GM12878 (cell line): ENCODE measurements around the gene CIB2. TPM values are rescaled to one million over a fixed set of nuclear protein-coding genes. Genes with fewer than 3 reads are reported as not detected.

Experiments
- ATAC-seq: fragments of 200-7000 bp; cut with Tn5 transposase; 3 replicates; pipeline ENCODE4 v1.9.1; 2020; ENCODE audit warnings: mild to moderate bottlenecking, moderate library complexity
- BruUV-seq: library from RNA; stranded (reverse); fragments of 400-500 nt; replicated peaks from 2 replicates; lab custom pipeline; 2021; lab: Mats Ljungman, UMichigan
- CTCF ChIA-PET: fragments of 300-600 bp; sonication (Branson Sonifier 250); formaldehyde crosslinking; extraction: SDS; loops from one replicate; lab custom pipeline; 2021; ENCODE audit warnings: inconsistent platforms; lab: Yijun Ruan, JAX
- POLR2A ChIA-PET: fragments of 350-600 bp; formaldehyde crosslinking; extraction: SDS; loops from one replicate; lab custom pipeline; 2021; ENCODE audit warnings: inconsistent platforms; lab: Charles Lee
- RAD21 ChIA-PET: fragments of 300-600 bp; sonication (Branson Sonifier 250); formaldehyde crosslinking; loops from one replicate; lab custom pipeline; 2023; ENCODE audit warnings: antibody characterized with exemption; ENCODE audit not compliant: unreplicated experiment; lab: Charles Lee
- SMC1A ChIA-PET: fragments of 300-600 bp; sonication (Branson Sonifier 250); formaldehyde crosslinking; loops from one replicate; lab custom pipeline; 2023; ENCODE audit not compliant: unreplicated experiment, uncharacterized antibody; lab: Charles Lee
- DNase-seq: peaks from one replicate; pipeline ENCODE4 v3.0.0-alpha.2; 2011; ENCODE audit warnings: low read depth, low spot score
- FAIRE-seq: peaks from 3 replicates; lab custom pipeline; 2011; peaks lifted over from hg19 to GRCh38; lab: Jason Lieb, UNC
- H2AFZ ChIP-seq: 2 replicates; pipeline ENCODE4 v1.6.0; 2011; ENCODE audit warnings: low read depth, low read length, control low read depth; ENCODE audit not compliant: control insufficient read depth
- H3K27ac ChIP-seq: 2 replicates; pipeline ENCODE4 v1.5.1; 2011; ENCODE audit warnings: control low read depth; ENCODE audit not compliant: control insufficient read depth, insufficient read depth
- H3K27me3 ChIP-seq, 2 experiments: replicated peaks in 1 of 2; 2 replicates each; pipeline versions ENCODE4 v1.6.0 to v1.6.1; 2011; ENCODE audit warnings: low read length in 1 of 2; ENCODE audit not compliant: control insufficient read depth in 2 of 2, insufficient read depth in 2 of 2
- H3K36me3 ChIP-seq, 2 experiments: 2 replicates each; pipeline ENCODE4 v1.5.1; 2011; ENCODE audit warnings: low read length in 1 of 2; ENCODE audit not compliant: control insufficient read depth in 2 of 2, insufficient read depth in 2 of 2
- H3K4me1 ChIP-seq: 2 replicates; pipeline ENCODE4 v1.6.1; 2011; ENCODE audit warnings: mild to moderate bottlenecking, low read length, moderate library complexity, mixed read lengths; ENCODE audit not compliant: control insufficient read depth, insufficient read depth
- H3K4me2 ChIP-seq: 2 replicates; pipeline ENCODE4 v1.6.0; 2011; ENCODE audit warnings: control low read depth; ENCODE audit not compliant: control insufficient read depth, insufficient read depth
- H3K4me3 ChIP-seq: fragments of 200-600 bp; sonication (generic); 2 replicates; pipeline ENCODE4 v1.5.1; 2016
- H3K79me2 ChIP-seq: 2 replicates; pipeline ENCODE4 v1.6.0; 2011; ENCODE audit warnings: low read length; ENCODE audit not compliant: control insufficient read depth, insufficient read depth
- H3K9ac ChIP-seq: 2 replicates; pipeline ENCODE4 v1.8.0; 2011; ENCODE audit warnings: low read length, control low read depth, mixed read lengths; ENCODE audit not compliant: control insufficient read depth, insufficient read depth
- H3K9me3 ChIP-seq: replicated peaks from 3 replicates; pipeline ENCODE4 v1.5.1; 2011; ENCODE audit warnings: mild to moderate bottlenecking, low read length; ENCODE audit not compliant: control insufficient read depth, insufficient read depth
- H4K20me1 ChIP-seq: 2 replicates; pipeline ENCODE4 v1.6.0; 2011; ENCODE audit not compliant: control insufficient read depth, insufficient read depth
- BHLHE40 ChIP-seq, 2 experiments: fragments of 450-650 bp in 1 of 2; IDR thresholded peaks; 2 replicates each; pipeline ENCODE4 v1.6.1; 2011 to 2017; ENCODE audit warnings: low read depth in 2 of 2, borderline replicate concordance in 1 of 2, improper control_type of control experiment in 1 of 2, low read length in 1 of 2, mild to moderate bottlenecking in 1 of 2
- IRF4 ChIP-seq: IDR thresholded peaks from 2 replicates; pipeline ENCODE4 v1.6.1; 2011; ENCODE audit warnings: low read depth, low read length
- MEF2A ChIP-seq: IDR thresholded peaks from 2 replicates; pipeline ENCODE4 v1.6.1; 2011; ENCODE audit warnings: low read depth, mild to moderate bottlenecking, low read length, moderate library complexity; ENCODE audit not compliant: insufficient read depth
- MLLT1 ChIP-seq: fragments of 450-650 bp; IDR thresholded peaks from 2 replicates; pipeline ENCODE4 v1.6.1; 2016; ENCODE audit warnings: mild to moderate bottlenecking
- PBX3 ChIP-seq: IDR thresholded peaks from 2 replicates; pipeline ENCODE4 v1.6.1; 2011; ENCODE audit warnings: mild to moderate bottlenecking, low read depth, low read length, moderate library complexity; ENCODE audit not compliant: insufficient replicate concordance
- RELB ChIP-seq: fragments of 450-650 bp; IDR thresholded peaks from 2 replicates; pipeline ENCODE4 v1.6.1; 2017; ENCODE audit warnings: low read depth, mild to moderate bottlenecking, moderate library complexity
- RUNX3 ChIP-seq: IDR thresholded peaks from 2 replicates; pipeline ENCODE4 v1.6.1; 2012; ENCODE audit warnings: low read length, inconsistent platforms
- SMARCA5 ChIP-seq: fragments of 450-650 bp; IDR thresholded peaks from 2 replicates; pipeline ENCODE4 v1.6.1; 2017; ENCODE audit warnings: mild to moderate bottlenecking
- SPI1 ChIP-seq: IDR thresholded peaks from 2 replicates; pipeline ENCODE4 v1.6.1; 2011; ENCODE audit warnings: low read depth, mild to moderate bottlenecking, low read length, moderate library complexity, borderline replicate concordance; ENCODE audit not compliant: insufficient read depth
- TCF12 ChIP-seq: IDR thresholded peaks from 2 replicates; pipeline ENCODE4 v1.6.1; 2011; ENCODE audit warnings: low read depth, mild to moderate bottlenecking, low read length
- ZBED1 ChIP-seq: IDR thresholded peaks from 2 replicates; pipeline ENCODE4 v1.6.1; 2016; ENCODE audit warnings: borderline replicate concordance
- ZNF274 ChIP-seq: IDR thresholded peaks from one replicate; pipeline ENCODE4 v1.8.0; 2011; ENCODE audit not compliant: insufficient read length, insufficient read depth
- ZNF687 ChIP-seq: fragments of 450-650 bp; IDR thresholded peaks from 2 replicates; pipeline ENCODE4 v1.6.1; 2017; ENCODE audit warnings: mild to moderate bottlenecking, moderate library complexity
- WGBS: methylation state at CpG from one replicate; pipeline ENCODE4 v1.1.6; 2016; ENCODE audit warnings: low lambda C conversion rate; ENCODE audit not compliant: insufficient replicate concordance, insufficient coverage; ENCODE audit errors: missing lambda C conversion rate; 5-methylcytosine and 5-hydroxymethylcytosine counted together
- in situ Hi-C: fragments of 300-500 bp; cut with MboI; formaldehyde crosslinking; loops from 9 replicates; pipeline ENCODE4 v1.14.3; 2018; ENCODE audit warnings: mixed read lengths
- intact Hi-C: fragments of 100-400 bp; cut with micrococcal nuclease; formaldehyde crosslinking; loops from one replicate; pipeline ENCODE4 v1.14.2; 2022; ENCODE audit not compliant: unreplicated experiment
- polyA plus RNA-seq, 11 experiments: library from polyadenylated mRNA; depleted of rRNA in 4 of 11; unstranded in 6 of 11; stranded (reverse) in 5 of 11; fragments of >200 nt; fragmentation: Nextera tagmentation in 4 of 11; fragmentation: Illumina TruSeq in 1 of 11; extraction: Ambion mirVana in 4 of 11; extraction: Trizol in 1 of 11; gene quantifications; 1 replicate in 1 of 11; 2 replicates in 10 of 11; pipeline versions ENCODE4 v1.2.1 to v1.2.3, GENCODE V29; 2011 to 2016; ENCODE audit warnings: inconsistent platforms in 2 of 11, missing spikeins in 2 of 11, low read depth in 1 of 11
- total RNA-seq, 4 experiments: library from RNA; depleted of rRNA in 3 of 4; stranded (reverse); fragments of >200 nt in 3 of 4; fragmentation: Illumina TruSeq in 1 of 4; extraction: Trizol in 1 of 4; gene quantifications; 2 replicates each; pipeline versions ENCODE4 v1.2.1 to v1.2.3, GENCODE V29; 2013 to 2021

CIB2 gene
- total and polyA plus RNA-seq, 10 of the 15 experiments (the other 5 are each of a cell fraction or from before 2014, with no cell fraction given): 0.56 to 12.1 (median 7.1) TPM

- H3K4me3 ChIP-seq: no peak overlapping the region
- no TSS peak for BruUV-seq
- peak overlapping the region; percentile 66 for H2AFZ ChIP-seq
- ChIA-PET CTCF (interaction anchor here (0.5 to 1.5 kb wide), 7 partner anchors 9 to 319 kb away, joined by 3 to 11 read pairs (median 3); no protein-coding TSS in a partner anchor), SMC1A (interaction anchor here (0.7 to 2.5 kb wide), 10 partner anchors 11 to 178 kb away, joined by 3 to 9 read pairs (median 4); partner anchors contain the start of gene TBC1D2B), POLR2A (interaction anchor here (0.6 to 1.3 kb wide), 3 partner anchors 34 to 641 kb away, joined by 3 to 4 read pairs (median 3); no protein-coding TSS in a partner anchor), RAD21 (interaction anchor here (1.1 to 1.7 kb wide), 6 partner anchors 15 to 84 kb away, joined by 3 to 6 read pairs (median 4); no protein-coding TSS in a partner anchor)
- ATAC-seq: peak; percentile 93
- peak overlapping the region; percentile 22; the same call in 1 of the 2 replicates for H3K4me2 ChIP-seq
- H3K36me3 ChIP-seq: no peaks in the 10 kb centered on the region
- in situ Hi-C loops: no loop called here
- H3K9ac ChIP-seq: no peak overlapping the region
- intact Hi-C loops: no loop called here
- no peaks in the 10 kb centered on the region for H3K79me2 ChIP-seq
- peak overlapping the region; percentile 26; the same call in 1 of the 2 replicates for H3K27ac ChIP-seq
- H3K27me3 ChIP-seq: no peaks in the 10 kb centered on the region
- H4K20me1 ChIP-seq: no peaks in the 10 kb centered on the region
- 16% methylated on average over 12 of the region's 12 CpGs for WGBS
- H3K4me1 ChIP-seq: peaks cover 16% of the 10 kb centered on the region
- DNase-seq: no peak
- H3K9me3 ChIP-seq: no peaks in the 10 kb centered on the region
- peak; percentile 87 for FAIRE-seq
- no peak for TF ChIP-seq ZNF274
- no peak for TF ChIP-seq MLLT1
- 0 out of 2 replicates have a peak, but pooled peaks have one; percentile 45 for TF ChIP-seq TCF12
- peak; percentile 50 for TF ChIP-seq RUNX3
- TF ChIP-seq PBX3: peak; percentile 2
- TF ChIP-seq SPI1: peak; percentile 80
- 0 out of 2 replicates have a peak, but pooled peaks have one; percentile 9 for TF ChIP-seq IRF4
- TF ChIP-seq MEF2A: no peak
- 0 out of 2 replicates have a peak, but pooled peaks have one; percentile 35 for TF ChIP-seq SMARCA5
- no peak for TF ChIP-seq ZBED1
- TF ChIP-seq RELB: peak; percentile 54; the same call in 1 of the 2 replicates
- TF ChIP-seq BHLHE40 (IDR thresholded peaks at IDR 0.05; ENCODE audit: borderline replicate concordance in 1 of 2, low read depth in 2 of 2, low read length in 1 of 2): peak in 1 of 2 experiments; percentile 35; a peak in 1 of 4 replicates
- TF ChIP-seq ZNF687: peak; percentile 81
Measured at GRCh38 chr15:78087951-78088772, 43.1 kb downstream of the CIB2 start.
